ENCODE measurements around the gene SIT1.
A peak's percentile ranks its signal among the peaks of the same experiment; 100 is the strongest.
"Not testable (repeated sequence)": the region's sequence is repeated elsewhere in the genome, so short reads cannot be mapped to it uniquely, and the experiment has no call there.

The SIT1 gene

GRCh38 chr9:35646153-35646532 is 4.6 kb downstream of the SIT1 start:
- no peak for DNase-seq (ENCODE audit: low read depth)
- peak overlapping the region; percentile 68 for H3K4me3 ChIP-seq (ENCODE audit: control insufficient read depth, low read depth, low read length)
- peak; percentile 24 for TF ChIP-seq CTCF (IDR thresholded peaks at IDR 0.05; ENCODE audit: control insufficient read depth, insufficient read depth, low read depth, low read length, missing control alignments)

DNA sequence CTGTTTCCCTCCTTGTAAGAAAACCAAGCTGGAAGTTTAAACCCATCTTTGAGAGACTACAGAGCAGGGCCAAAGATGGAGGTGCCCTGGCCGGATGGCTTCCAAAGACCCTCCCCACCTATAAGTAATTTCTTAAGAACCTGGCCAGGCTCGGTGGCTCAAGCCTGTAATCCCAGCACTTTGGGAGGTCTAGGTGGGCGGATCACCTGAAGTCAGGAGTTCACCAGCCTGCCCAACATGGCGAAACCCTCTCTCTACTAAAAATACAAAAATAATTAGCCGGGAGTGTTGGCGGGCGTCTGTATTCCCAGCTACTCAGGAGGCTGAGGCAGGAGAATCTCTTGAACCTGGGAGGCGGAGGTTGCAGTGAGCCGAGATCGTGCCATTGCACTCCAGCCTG is 5.0 kb downstream of the SIT1 start:
- H3K4me3 ChIP-seq (ENCODE audit: control insufficient read depth, low read depth, low read length); DNase-seq (ENCODE audit: low read depth): not testable (repeated sequence)

- no peak for TF ChIP-seq CTCF (IDR thresholded peaks at IDR 0.05; ENCODE audit: control insufficient read depth, insufficient read depth, low read depth, low read length, missing control alignments)
- no peak for DNase-seq (ENCODE audit: low read depth)
- no peak overlapping the region for H3K4me3 ChIP-seq (ENCODE audit: control insufficient read depth, low read depth, low read length)
Measured at GRCh38 chr9:35643046-35643445, 7.7 kb downstream of the SIT1 start.

- H3K4me3 ChIP-seq (ENCODE audit: control insufficient read depth, low read depth, low read length); DNase-seq (ENCODE audit: low read depth): not testable (repeated sequence)
Measured at GRCh38 chr9:35641478-35641877, 9.3 kb downstream of the SIT1 start.

DNA sequence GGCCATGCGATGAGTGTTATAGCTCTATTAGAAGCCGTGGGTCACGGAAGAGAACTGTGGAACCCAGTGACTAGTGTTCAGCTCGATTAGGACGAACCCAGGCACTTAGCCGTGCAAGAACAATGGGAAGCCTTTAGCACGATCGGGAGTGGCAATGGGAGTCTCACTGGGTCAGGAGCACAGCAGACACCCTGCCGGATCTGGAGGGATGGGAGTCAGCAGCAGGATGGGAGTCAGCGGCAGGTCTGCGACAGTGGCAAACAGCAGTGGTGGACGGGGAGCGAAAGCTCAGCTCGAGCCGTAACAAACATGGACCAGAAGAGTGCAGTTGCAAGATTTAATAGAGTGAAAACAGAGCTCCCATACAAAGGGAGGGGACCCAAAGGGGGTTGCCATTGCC is 10.3 kb downstream of the SIT1 start:
- not testable (repeated sequence) for H3K4me3 ChIP-seq (ENCODE audit: control insufficient read depth, low read depth, low read length); DNase-seq (ENCODE audit: low read depth)

- H3K4me3 ChIP-seq (ENCODE audit: control insufficient read depth, low read depth, low read length) = no peak overlapping the region
- no peak for TF ChIP-seq CTCF (IDR thresholded peaks at IDR 0.05; ENCODE audit: control insufficient read depth, insufficient read depth, low read depth, low read length, missing control alignments)
- no peak for DNase-seq (ENCODE audit: low read depth)
Measured at GRCh38 chr9:35639631-35640030, 11.1 kb downstream of the SIT1 start.

GRCh38 chr9:35639225-35639624 is 11.5 kb downstream of the SIT1 start:
- not testable (repeated sequence) for DNase-seq (ENCODE audit: low read depth); H3K4me3 ChIP-seq (ENCODE audit: control insufficient read depth, low read depth, low read length)

- not testable (repeated sequence) for H3K4me3 ChIP-seq (ENCODE audit: control insufficient read depth, low read depth, low read length); DNase-seq (ENCODE audit: low read depth)
Measured at GRCh38 chr9:35638751-35639150, 12.0 kb downstream of the SIT1 start.

- H3K4me3 ChIP-seq (ENCODE audit: control insufficient read depth, low read depth, low read length); DNase-seq (ENCODE audit: low read depth): not testable (repeated sequence)
Measured at GRCh38 chr9:35637427-35637955, 13.2 kb downstream of the SIT1 start.

- H3K4me3 ChIP-seq (ENCODE audit: control insufficient read depth, low read depth, low read length); DNase-seq (ENCODE audit: low read depth): not testable (repeated sequence)
Measured at GRCh38 chr9:35636877-35637246, 13.9 kb downstream of the SIT1 start.

GRCh38 chr9:35636135-35636876 is 14.4 kb downstream of the SIT1 start:
- TF ChIP-seq CTCF (IDR thresholded peaks at IDR 0.05; ENCODE audit: control insufficient read depth, insufficient read depth, low read depth, low read length, missing control alignments) = no peak
- H3K4me3 ChIP-seq (ENCODE audit: control insufficient read depth, low read depth, low read length) = no peak overlapping the region
- DNase-seq (ENCODE audit: low read depth) = no peak

All from AG09309 (cell line).